HG02943 (cell line): ENCODE measurements around the gene PCSK5.
"Not testable (repeated sequence)": the region's sequence is repeated elsewhere in the genome, so short reads cannot be mapped to it uniquely, and the experiment has no call there.

Source experiments
- ATAC-seq: cut with Tn5 transposase; IDR thresholded peaks from one replicate; pipeline ENCODE4 v1.9.1; 2021; ENCODE audit warnings: mild to moderate bottlenecking, low read depth, moderate library complexity; ENCODE audit not compliant: unreplicated experiment

The PCSK5 gene

DNA sequence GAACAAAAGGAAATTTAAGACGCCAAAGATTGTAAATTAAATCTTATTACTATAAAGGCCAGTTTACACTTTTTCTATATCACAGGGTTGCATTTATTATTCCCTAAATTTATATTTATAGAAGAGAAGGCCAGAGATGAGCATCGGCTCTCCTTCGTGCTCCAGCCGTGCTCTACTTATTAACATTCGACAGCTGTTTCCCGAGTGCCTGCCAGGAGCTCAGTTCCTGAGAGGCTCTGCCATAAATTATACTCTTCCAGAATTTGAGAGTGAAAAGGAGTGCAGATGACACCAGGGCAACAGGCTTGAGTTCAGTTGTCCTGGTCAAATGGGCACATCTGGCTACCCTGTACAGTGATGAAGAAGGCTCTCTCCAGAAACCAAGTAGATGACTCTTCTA is 70.1 kb downstream of the PCSK5 start:
- ATAC-seq = no peak

DNA sequence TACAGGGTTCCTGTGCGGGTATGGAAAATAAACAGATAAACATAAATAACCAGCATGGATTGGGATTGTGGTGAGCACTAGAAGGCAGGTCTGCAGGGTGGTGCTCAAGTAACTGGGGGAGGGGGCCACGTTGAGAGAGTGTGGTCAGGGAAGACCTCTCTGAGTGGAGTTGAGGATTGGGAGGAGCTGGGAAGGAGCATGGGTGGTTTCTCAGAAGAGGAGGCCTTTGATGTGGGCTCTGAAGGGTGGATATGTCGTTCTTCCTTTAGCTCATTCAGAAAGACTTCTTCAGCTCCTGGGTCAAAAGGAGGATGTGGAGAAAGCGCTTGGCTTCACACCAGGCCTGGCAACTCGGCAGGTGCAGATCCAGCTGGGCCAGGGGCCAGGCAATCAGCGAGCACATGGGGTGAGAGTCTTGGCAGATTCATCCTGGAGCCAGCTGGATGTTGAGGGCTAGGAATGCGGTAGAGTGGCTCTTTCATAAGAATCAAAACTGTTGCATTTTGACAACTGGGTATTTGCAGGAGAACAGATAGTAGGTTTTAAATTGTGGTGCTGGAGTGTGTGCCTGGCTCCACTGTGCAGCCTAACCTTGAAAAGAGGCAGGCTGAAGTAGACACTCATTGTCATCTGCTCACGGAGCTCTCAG is 71.7 kb downstream of the PCSK5 start:
- no peak for ATAC-seq

DNA sequence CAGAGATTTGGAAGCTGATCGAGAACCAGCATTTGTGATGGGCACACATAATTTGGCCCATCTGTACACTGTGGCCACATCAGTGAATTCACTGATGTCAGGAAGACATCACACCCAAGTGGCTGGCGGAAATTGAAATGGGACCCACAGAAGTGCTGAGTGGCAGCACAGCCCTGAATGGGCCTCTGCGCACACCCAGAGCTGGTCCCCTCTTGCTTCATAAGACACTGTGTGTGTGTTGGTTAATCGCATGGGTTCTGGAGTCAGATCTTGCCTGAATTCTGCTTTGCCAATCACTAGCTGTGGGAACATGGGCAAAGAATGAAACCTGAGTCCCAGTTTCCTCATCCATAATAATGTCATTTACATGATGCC is 72.2 kb downstream of the PCSK5 start:
- ATAC-seq = no peak

DNA sequence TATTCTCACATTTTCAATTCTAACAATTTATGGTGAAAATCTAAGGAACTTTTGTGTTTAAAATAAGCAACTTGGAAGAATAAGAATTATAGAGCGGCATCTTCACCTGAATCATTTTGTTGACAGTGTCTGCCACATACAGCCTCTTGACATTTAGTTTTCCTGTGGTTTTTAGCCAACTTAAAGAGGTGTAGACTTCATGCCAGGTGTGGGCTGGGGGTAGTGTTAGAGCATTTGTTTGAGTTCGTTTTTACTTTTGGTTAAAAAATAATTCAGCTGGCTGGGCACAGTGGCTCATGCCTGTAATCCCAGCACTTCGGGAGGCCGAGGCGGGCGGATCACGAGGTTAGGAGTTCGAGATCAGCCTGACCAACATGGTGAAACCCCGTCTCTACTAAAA is 72.8 kb downstream of the PCSK5 start:
- not testable (repeated sequence) for ATAC-seq

DNA sequence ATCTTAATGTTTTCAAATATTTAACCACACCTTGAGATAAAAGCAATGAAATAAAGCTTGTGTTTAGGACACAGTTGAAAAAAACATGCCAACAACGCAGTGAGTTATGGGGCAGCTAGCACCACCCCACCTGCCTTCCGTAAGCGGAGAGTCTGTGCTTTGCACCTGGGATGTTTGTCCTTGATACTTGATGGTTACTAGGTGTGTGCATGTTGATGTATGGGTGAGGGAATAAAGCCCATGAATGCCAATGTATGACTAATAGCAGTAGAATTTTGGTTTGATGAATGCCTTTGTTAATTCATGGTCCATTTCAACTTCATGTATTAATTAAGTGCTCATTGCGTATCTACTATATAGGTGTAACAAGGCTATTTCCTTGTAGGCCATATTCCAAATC is 74.0 kb downstream of the PCSK5 start:
- ATAC-seq = no peak

DNA sequence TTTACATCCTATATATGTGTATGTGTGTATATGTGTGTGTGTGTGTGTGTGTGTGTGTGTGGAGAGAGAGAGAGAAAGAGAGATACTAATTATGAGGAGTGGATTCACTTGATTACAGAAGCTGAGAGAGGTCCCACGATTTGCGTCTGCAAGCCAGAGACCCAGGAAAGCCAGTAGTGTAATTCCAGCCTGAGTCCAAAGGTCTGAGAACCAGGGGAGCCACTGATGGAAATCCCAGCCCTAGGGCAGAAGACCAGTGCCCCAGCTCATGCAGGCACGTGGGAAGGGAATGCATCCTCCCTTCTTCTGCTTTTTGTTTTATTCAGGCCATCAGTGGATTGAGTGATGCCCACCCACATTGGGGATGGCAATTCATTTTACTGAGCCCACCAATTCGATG is 74.8 kb downstream of the PCSK5 start:
- ATAC-seq = no peak

DNA sequence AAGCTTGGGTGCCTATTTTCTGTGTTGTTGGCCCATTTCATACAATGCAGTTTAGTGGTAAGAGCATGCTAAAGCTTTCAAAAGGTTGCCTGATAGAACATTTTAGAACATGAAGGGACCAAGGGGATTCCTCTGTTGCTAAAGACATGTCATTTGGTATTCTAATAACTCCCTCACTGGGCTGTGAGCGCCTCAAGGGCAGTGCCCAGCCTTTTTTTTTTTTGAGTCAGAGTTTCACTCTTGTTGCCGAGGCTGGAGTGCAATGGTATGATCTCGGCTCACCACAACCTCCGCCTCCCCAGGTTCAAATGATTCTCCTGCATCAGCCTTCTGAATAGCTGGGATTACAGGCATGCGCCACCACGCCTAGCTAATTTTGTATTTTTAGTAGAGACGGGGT is 77.1 kb downstream of the PCSK5 start:
- ATAC-seq = no peak

DNA sequence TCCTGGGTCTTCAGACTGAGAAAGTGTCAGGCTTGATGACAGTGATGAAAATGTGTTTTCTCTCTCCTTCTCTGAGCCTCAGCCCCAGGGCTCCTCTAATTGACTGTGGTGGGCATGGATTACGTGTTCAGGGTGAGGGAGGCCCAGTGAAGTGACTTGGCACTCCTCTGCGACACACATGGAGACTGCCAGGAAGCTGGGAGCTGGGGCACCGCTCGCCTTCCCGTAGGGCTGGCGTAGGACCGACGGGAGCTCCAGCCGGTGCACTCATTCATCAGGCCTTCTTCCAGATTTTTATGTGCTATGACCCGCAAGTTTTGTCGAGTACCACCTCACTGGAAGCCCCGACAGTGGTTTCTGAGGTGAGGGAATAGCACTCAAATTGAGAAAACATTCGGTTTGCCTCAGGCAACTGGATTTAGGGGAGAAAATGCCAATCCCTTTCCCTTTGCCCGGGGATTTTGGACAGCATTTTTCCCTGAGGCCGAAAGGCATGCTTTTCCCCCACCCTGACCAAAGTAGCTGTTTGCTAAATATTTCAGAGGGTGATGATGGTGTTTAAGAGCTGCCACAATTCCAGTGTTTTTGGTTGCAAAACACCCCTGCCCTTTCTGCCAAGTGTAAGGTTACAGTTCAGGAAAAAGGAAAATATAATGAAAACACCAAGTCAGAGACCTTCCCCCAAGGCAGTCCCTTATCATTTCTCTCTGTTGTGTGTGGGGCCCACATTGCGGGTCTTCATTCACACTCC is 83.7 kb downstream of the PCSK5 start:
- ATAC-seq = no peak

DNA sequence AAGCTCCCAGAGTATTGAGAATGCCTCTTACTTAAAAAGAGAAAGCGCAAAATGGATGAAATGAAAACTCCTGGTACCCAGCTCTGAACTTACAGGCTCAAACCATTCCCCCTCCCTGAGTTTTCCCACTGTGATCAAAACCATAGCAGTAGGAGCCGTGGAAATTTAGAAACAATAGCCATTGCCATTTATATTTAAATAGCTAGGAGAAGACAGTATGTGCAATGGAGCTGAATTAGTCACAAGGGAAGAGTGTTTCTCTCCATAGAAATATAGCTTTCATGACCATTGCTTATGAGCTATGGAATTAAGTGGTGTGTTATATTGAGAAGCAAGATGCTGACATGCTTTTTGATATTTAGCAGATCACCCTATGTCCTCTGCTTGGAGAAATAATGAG is 84.6 kb downstream of the PCSK5 start:
- no peak for ATAC-seq

DNA sequence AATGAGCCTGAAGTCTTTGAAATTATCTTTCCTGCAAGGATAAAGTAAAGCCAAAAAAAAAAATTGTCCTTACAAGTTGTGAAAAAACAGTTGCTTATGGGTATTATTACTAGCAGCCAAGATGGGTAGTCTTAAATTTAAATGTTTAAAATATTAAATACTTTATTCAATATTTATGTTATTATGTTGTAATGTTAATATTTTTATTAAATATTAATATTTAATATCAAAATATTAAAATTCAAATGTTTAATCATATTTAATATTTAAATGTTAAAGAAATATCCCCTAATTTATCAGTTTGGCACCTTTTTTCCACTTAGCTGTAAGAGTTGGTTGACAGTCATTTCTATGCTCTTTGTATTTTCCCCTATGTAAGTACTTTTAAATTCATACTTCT is 86.1 kb downstream of the PCSK5 start:
- no peak for ATAC-seq

DNA sequence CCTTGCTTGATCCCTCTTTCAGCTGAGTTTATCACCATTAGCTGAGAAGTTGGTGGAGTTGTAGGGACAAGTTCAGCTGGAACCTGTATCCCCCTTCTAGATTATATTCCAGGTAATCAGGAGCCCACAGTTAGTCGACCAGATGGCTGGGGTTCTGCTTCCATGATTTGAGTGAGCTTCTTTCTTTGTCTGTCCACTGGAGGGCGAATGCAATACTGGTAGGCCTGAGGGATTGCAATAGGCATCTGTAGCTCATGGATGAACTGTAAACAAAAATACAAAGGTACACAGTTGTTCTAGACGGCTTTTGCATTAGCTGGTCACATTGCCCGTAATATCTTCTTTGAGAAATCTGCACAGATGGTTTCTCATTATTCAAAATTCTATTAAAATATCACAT is 88.9 kb downstream of the PCSK5 start:
- no peak for ATAC-seq

DNA sequence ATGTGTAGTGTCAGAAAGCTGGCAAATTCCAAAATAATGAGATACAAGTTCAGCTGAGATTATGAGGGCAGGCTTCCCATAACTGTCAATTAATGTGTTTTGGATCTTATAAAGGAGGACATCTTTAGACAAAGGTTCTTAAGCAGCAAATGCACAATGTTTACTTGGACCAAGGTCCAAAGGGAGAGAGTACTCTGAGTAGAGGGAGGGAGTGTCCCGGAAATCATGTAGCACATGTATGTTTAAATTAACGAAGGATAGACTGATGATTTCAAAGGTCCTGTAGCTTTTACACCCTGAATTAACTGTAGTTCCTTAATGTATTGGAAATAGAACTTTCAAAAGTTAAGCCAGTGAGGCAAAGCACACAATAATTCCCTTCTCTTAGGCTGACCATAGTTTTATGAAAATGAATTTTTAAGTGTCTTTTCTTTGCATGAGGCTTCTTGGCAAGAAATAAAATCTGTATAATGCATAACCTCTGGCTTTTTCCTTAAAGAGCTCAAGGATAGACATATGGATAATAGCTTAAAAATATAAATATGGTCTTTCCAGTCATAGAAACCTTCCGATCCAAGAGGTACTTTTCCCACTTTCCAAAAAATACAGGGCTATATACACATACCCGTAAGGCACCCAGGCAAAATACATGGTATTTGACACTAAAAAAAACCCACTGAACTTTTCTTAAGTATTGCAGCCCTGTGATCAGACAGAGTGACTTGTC is 93.0 kb downstream of the PCSK5 start:
- ATAC-seq = no peak

DNA sequence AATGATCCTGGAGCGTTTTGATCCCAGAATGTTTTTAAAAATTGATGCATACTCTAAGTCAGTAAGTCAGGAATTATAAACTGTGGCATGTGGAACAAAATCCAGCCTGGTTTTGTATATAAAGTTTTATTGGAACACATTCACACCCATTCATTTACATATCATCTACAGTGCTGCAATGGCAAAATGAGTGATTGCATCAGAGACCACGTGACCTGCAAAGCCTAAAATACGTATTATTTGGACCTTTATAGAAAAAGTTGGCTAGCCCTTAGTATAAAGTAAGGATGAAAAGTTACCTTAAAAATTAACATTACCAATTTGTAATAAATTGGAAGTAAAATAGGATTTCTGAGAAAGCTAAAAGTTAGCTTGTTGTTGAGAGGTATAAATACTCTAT is 95.0 kb downstream of the PCSK5 start:
- no peak for ATAC-seq

DNA sequence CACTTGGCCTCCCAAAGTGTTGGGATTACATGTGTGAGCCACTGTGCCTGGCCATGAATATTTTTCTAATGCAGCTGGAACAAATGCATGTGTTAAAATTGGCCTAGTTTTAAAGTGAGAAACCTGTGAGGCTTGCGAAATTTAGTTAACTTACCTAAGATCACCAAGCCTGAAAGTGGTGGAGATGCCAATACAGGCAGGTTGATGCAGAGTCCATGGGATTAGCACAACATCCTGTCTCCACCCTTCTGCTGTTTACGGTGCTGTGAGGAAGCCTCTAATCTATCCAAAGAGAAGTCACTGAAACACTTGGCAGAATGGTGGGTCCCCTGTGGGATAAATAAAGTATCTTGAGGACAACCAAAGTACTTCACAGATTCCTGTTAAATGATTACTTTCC is 98.2 kb downstream of the PCSK5 start:
- no peak for ATAC-seq

DNA sequence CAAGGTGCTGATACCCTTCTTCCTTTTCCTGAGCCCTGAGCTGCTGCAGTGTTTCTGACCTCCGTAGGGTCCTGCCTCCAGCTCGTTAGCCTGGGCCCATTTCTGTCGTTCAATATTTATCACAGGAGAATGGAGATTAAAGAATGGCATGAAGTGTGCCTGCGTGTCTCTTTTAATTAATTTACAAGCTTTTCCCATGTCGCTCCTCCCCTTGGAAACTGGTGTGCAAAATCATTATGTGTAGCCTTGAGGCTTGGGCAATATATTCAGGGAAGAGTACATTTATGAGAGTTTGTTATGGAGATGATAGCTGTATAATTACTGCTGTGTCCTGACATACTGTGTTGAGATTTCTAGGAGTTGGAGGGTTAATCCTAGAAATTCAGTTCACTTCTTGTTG is 99.7 kb downstream of the PCSK5 start:
- ATAC-seq = no peak

DNA sequence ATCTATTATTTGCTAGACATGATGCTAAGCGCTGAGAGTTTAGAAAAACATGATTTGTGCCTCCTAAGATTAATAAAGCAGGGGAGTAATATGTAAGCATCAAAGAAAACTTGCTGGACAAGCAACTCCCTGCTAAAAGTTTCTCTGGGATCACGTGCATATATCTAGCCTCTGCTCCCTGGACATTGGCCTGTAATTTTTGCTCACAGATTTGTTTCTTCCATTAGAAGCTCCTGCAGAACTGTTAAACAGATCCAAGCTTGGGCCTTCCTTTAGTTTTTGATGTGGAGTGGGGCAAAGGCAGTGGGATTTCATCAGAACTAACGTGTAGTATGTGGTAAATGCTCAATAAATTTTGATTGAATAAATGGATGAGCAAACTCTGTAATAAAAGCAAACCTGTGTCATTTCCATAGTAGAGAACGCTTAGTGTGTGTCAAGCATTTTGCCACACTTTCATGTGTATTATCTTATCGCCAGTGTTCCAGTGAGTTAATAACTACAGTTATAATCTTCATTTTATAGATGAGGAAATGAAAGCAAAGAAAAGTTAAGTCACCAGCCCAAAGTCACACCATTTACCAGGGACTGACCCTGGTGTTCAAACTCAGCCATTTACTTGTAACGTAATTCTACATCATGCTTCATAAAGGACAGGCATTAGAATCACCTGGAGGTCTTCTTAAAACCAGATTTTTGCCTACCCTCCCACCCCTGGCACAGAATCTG is 100.3 kb downstream of the PCSK5 start:
- no peak for ATAC-seq

DNA sequence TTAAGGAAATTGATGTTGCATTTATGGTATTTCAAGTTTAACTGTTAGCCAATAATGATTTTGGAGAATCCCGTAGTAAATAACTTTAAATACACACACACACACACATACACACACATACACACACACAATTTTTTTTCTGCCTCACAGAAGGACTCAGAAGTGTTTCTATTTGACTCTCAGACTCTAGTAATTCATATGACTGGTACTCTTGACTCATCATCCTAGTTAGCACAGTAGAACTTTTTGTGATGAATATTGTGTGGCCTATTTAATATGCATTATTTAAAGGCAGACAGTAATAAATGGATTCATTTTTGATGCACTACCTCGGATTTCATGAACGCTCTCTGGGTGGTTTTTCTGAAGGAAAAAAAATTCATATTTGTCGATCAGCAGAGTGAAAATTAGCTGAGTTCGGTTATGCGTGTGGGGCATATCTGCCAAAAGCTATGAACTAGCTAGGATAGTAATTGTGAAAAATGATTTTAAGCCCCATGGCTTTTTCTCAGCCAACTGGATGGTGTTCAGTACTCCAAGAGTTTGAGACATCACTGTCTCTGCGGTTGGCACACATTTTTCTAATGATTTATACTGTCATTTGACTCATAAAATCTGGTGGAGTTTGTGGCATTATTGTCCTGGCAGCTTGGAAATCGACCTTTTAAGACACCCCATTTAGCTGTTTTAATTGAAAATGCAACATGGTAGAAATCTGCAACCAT is 102.2 kb downstream of the PCSK5 start:
- no peak for ATAC-seq

DNA sequence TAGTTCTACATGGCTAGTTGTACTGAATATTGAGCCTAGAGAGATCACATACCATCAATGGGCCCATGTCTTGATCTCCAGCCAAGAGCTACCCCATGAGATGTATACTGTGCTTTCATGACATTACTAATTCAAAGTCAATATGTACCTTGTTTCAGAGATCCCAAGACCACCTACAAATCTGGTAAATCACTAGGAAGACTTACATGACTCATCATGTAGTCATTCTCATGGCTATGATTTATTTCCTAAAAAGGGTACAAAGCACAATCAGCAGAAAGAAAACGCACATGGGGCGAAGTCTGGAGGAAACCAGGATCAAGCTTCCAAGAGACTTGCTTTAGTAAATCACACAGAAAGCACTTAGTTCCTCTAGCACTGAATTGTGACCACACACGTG is 103.0 kb downstream of the PCSK5 start:
- ATAC-seq = no peak

DNA sequence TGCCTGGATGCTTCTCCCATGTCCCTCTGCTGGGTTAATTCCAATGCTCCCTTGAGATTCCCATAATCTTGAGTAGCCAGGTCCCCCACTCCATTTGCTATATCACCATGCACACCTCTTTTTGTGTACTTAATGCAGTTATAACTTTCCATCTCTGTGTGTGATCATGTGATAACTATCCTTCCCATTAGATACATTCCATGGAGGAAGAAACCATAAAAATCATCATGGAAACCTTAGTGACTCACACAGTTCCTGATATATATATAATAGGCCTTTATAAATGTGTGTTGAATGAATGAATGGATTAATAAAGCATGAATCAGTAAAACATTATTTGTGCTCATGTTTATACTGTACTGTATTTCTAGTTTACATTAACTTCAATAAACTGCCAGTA is 104.6 kb downstream of the PCSK5 start:
- no peak for ATAC-seq

DNA sequence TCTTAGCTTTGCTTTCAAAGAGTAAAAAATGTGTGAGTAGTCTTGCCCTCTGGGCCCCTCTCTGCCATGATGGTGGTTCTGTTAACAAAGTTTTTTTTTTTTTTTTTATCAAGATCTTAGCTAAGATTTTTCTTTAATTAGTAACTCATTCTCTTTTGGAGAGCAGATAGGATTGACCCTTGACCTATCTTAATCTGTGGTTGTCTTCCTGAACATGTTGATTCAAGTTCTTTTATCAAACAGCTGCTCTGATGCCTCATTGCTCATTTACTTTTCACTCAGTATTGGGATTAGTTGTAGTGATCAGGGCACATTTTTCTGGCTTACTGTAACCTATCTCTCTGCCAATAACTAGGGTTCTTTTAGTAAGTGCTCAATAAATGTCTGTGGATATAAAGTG is 106.3 kb downstream of the PCSK5 start:
- no peak for ATAC-seq

DNA sequence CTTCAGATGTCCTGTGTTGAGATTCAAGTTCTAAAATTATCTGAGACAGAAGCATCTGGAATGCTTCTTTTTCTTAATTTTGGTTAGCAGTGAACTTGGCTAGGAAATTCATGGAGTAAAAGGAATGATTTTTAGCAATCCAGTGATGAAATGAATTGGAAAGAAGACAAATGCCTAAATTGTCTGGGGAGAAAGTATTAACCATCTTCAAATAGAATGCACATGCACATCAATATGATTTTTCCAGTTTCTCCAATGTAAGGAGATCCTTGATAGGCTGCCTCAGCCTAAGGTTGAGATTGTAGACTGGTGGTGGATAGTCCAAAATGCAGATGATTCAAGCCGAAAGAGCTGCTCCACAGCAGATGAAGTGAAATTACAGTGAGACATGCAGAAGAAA is 106.7 kb downstream of the PCSK5 start:
- ATAC-seq = no peak
